HepG2 (cell line): ENCODE data around the gene PLB1. TPM values are rescaled to one million over a fixed set of nuclear protein-coding genes. Genes with fewer than 3 reads are reported as not detected.

Experiments used
- CEBPG ChIP-seq: IDR thresholded peaks from 2 replicates; pipeline ENCODE4 v1.6.1; 2016
- GZF1 ChIP-seq: sonication (generic); formaldehyde crosslinking; IDR thresholded peaks from 2 replicates; pipeline ENCODE4 v1.5.1; 2020; ENCODE audit warnings: mild to moderate bottlenecking, missing genetic modification reagents
- HINFP ChIP-seq: sonication (generic); formaldehyde crosslinking; IDR thresholded peaks from 2 replicates; pipeline ENCODE4 v1.4.0; 2020; ENCODE audit warnings: low read depth, mild to moderate bottlenecking, missing genetic modification reagents
- HNF1B ChIP-seq: sonication (generic); formaldehyde crosslinking; IDR thresholded peaks from 2 replicates; pipeline ENCODE4 v1.5.1; 2020; ENCODE audit warnings: mild to moderate bottlenecking, moderate library complexity, missing genetic modification reagents
- IRF9 ChIP-seq: sonication (generic); formaldehyde crosslinking; IDR thresholded peaks from 2 replicates; pipeline ENCODE4 v1.8.0; 2022; ENCODE audit warnings: missing genetic modification reagents, mild to moderate bottlenecking, borderline replicate concordance
- NR2F6 ChIP-seq, 2 experiments: IDR thresholded peaks; 2 replicates each; pipeline ENCODE4 v1.6.1; 2016; ENCODE audit warnings: antibody characterized with exemption in 1 of 2, mild to moderate bottlenecking in 1 of 2
- SP2 ChIP-seq: sonication (generic); formaldehyde crosslinking; IDR thresholded peaks from 2 replicates; pipeline ENCODE4 v1.5.1; 2020; ENCODE audit warnings: mild to moderate bottlenecking, missing genetic modification reagents
- SRF ChIP-seq: IDR thresholded peaks from 2 replicates; pipeline ENCODE4 v1.6.1; 2011; ENCODE audit warnings: mild to moderate bottlenecking, low read depth, low read length, moderate library complexity
- U2AF2 ChIP-seq: fragments of 200-400 bp; formaldehyde crosslinking; IDR thresholded peaks from 2 replicates; pipeline ENCODE4 v1.6.1; 2017; ENCODE audit warnings: low read depth, mild to moderate bottlenecking, low read length
- USF2 ChIP-seq, 2 experiments: sonication (generic) in 1 of 2; formaldehyde crosslinking in 1 of 2; IDR thresholded peaks; 2 replicates each; pipeline versions ENCODE4 v1.5.1 to v1.6.1; 2011 to 2020; ENCODE audit warnings: borderline replicate concordance in 1 of 2, low read depth in 1 of 2, low read length in 1 of 2, mild to moderate bottlenecking in 1 of 2, missing genetic modification reagents in 1 of 2, moderate library complexity in 1 of 2
- ZBTB4 ChIP-seq: sonication (generic); formaldehyde crosslinking; IDR thresholded peaks from 2 replicates; pipeline ENCODE4 v1.4.0; 2020; ENCODE audit warnings: missing genetic modification reagents, mild to moderate bottlenecking, borderline replicate concordance
- ZNF292 ChIP-seq: sonication (generic); formaldehyde crosslinking; IDR thresholded peaks from 2 replicates; pipeline ENCODE4 v1.8.1; 2022; ENCODE audit warnings: mild to moderate bottlenecking, low read depth, missing genetic modification reagents, borderline replicate concordance
- ZNF362 ChIP-seq: sonication (generic); formaldehyde crosslinking; IDR thresholded peaks from 2 replicates; pipeline ENCODE4 v1.4.0; 2020; ENCODE audit warnings: missing genetic modification reagents, mild to moderate bottlenecking, borderline replicate concordance
- ZNF432 ChIP-seq: sonication (generic); formaldehyde crosslinking; IDR thresholded peaks from 2 replicates; pipeline ENCODE4 v1.5.0; 2020; ENCODE audit warnings: missing genetic modification reagents, mild to moderate bottlenecking, borderline replicate concordance
- ZNF564 ChIP-seq: sonication (generic); formaldehyde crosslinking; IDR thresholded peaks from 2 replicates; pipeline ENCODE4 v1.8.1; 2023; ENCODE audit warnings: mild to moderate bottlenecking, missing genetic modification reagents
- ZNF816 ChIP-seq: sonication (generic); formaldehyde crosslinking; IDR thresholded peaks from 2 replicates; pipeline ENCODE4 v1.8.0; 2022; ENCODE audit warnings: missing genetic modification reagents, mild to moderate bottlenecking, borderline replicate concordance
- ZNF878 ChIP-seq: sonication (generic); formaldehyde crosslinking; IDR thresholded peaks from 2 replicates; pipeline ENCODE4 v1.8.1; 2023; ENCODE audit warnings: mild to moderate bottlenecking, missing genetic modification reagents, moderate library complexity
- ZSCAN25 ChIP-seq: sonication (generic); formaldehyde crosslinking; IDR thresholded peaks from 2 replicates; pipeline ENCODE4 v1.8.0; 2022; ENCODE audit warnings: mild to moderate bottlenecking, missing genetic modification reagents
- polyA plus RNA-seq, 8 experiments: library from polyadenylated mRNA; depleted of rRNA in 3 of 8; stranded (reverse) in 7 of 8; unstranded in 1 of 8; fragments of >200 nt; fragmentation: Illumina TruSeq in 4 of 8; extraction: Trizol in 4 of 8; gene quantifications; 2 replicates each; pipeline versions ENCODE4 v1.2.1 to v1.2.3, GENCODE V29; 2011 to 2016; ENCODE audit warnings: low read depth in 4 of 8, missing spikeins in 1 of 8, mixed read lengths in 1 of 8; ENCODE audit not compliant: insufficient read depth in 1 of 8
- total RNA-seq, 5 experiments: library from RNA; depleted of rRNA; stranded (reverse); fragments of >200 nt; fragmentation: Illumina TruSeq; extraction: Trizol; gene quantifications; 2 replicates each; pipeline ENCODE4 v1.2.3, GENCODE V29; 2016; ENCODE audit warnings: low read depth in 1 of 5

Gene PLB1
- total and polyA plus RNA-seq, 2 of the 13 experiments (the other 11 are each of a cell fraction or from before 2014, with no cell fraction given) = 0.20 to 1.8 TPM

GRCh38 chr2:28452534-28453081, 43.3 kb upstream of the PLB1 start (continued):
- no peak for TF ChIP-seq HINFP (CRISPR knock-in tag)
- TF ChIP-seq ZNF362 = no peak
- no peak for TF ChIP-seq GZF1 (CRISPR knock-in tag)
- no peak for TF ChIP-seq ZNF292 (CRISPR knock-in tag)
- TF ChIP-seq U2AF2 = no peak
- TF ChIP-seq IRF9 (CRISPR knock-in tag) = no peak
- TF ChIP-seq SRF = no peak
- TF ChIP-seq ZNF564 = no peak
- TF ChIP-seq ZNF816 (CRISPR knock-in tag) = no peak
- TF ChIP-seq CEBPG (CRISPR knock-in tag) = 0 out of 2 replicates have a peak, but pooled peaks have one; percentile 16
- TF ChIP-seq NR2F6 (IDR thresholded peaks at IDR 0.05) = no peak; the same call in 1 of the 2 replicates
- peak; percentile 53 for TF ChIP-seq NR2F6 (CRISPR knock-in tag; IDR thresholded peaks at IDR 0.05)
- no peak for TF ChIP-seq ZBTB4 (CRISPR knock-in tag)
- no peak for TF ChIP-seq ZNF878 (CRISPR knock-in tag)
- no peak for TF ChIP-seq SP2 (CRISPR knock-in tag)
- TF ChIP-seq HNF1B = peak; percentile 57; the same call in 1 of the 2 replicates
- no peak for TF ChIP-seq ZNF432 (CRISPR knock-in tag)
- TF ChIP-seq USF2 (IDR thresholded peaks at IDR 0.05; ENCODE audit: low read depth, low read length) = no peak
- TF ChIP-seq USF2 (CRISPR knock-in tag; IDR thresholded peaks at IDR 0.05; ENCODE audit: borderline replicate concordance) = no peak
- TF ChIP-seq ZSCAN25 (CRISPR knock-in tag) = no peak
